ENCODE measurements around the gene TWF2. TPM values are rescaled to one million over a fixed set of nuclear protein-coding genes. Genes with fewer than 3 reads are reported as not detected.

TWF2 gene
- polyA plus RNA-seq, 3 donors: 141 to 199 (median 176) TPM

- TF ChIP-seq CTCF (IDR thresholded peaks at IDR 0.05): no peak
- no peak overlapping the region for H3K4me3 ChIP-seq (replicated peaks in 1 of 3; ENCODE audit: low read depth in 2 of 3, low read length in 3 of 3)
- Mint-ChIP-seq H3K27me3 (ENCODE audit: low read depth in 3 of 3) (peaks cover 0 to 3% (median 0%) of the 10 kb centered on the region in 3 donors), H3K36me3 (peaks cover 80 to 83% of the 10 kb centered on the region in 2 donors), H3K4me3 (no peak overlapping the region), H3K27ac (peak overlapping the region in 3 of 7 donors; percentile 43 to 73 (median 51)), H3K9me3 (no peaks in the 10 kb centered on the region), H3K4me1 (peaks cover 51% of the 10 kb centered on the region)
- DNase-seq: no peak
- H3K79me2 ChIP-seq (ENCODE audit: insufficient read depth, low read length): peaks cover 24% of the 10 kb centered on the region
- no peak overlapping the region for H3K4me2 ChIP-seq (replicated peaks; ENCODE audit: extremely low read depth, low read length, poor library complexity, severe bottlenecking)
- no peak overlapping the region for H2AFZ ChIP-seq (ENCODE audit: insufficient read depth, low read depth, low read length, poor library complexity, severe bottlenecking)
- H3K9me3 ChIP-seq (replicated peaks in 1 of 2; ENCODE audit: control insufficient read depth in 1 of 2, insufficient read depth in 1 of 2, low read length in 2 of 2): no peaks in the 10 kb centered on the region
- peaks cover 71 to 76% of the 10 kb centered on the region in 2 donors for H3K36me3 ChIP-seq (replicated peaks in 1 of 2; ENCODE audit: control insufficient read depth in 1 of 2, insufficient read depth in 2 of 2, low read length in 2 of 2)
- H3K4me1 ChIP-seq (ENCODE audit: control insufficient read depth in 1 of 2, insufficient read depth in 2 of 2, low read length in 2 of 2): peaks cover 40 to 41% of the 10 kb centered on the region in 2 donors
- intact Hi-C loops (cut with micrococcal nuclease): loop anchor here in 1 of 2 donors (5.0 kb wide), 1 partner anchor 56 kb away; no protein-coding TSS in a partner anchor
- no peak overlapping the region for H3K9ac ChIP-seq (ENCODE audit: insufficient read depth, low read length, poor library complexity, severe bottlenecking)
- peaks cover 3% of the 10 kb centered on the region for H4K20me1 ChIP-seq (ENCODE audit: insufficient read depth, low read length)
- WGBS (ENCODE audit: insufficient coverage): 98% methylated on average over 5 of the region's 8 CpGs
- no peaks in the 10 kb centered on the region for H3K27me3 ChIP-seq (ENCODE audit: control insufficient read depth in 2 of 2, insufficient read depth in 2 of 2, low read length in 2 of 2)
- H3K27ac ChIP-seq (ENCODE audit: low read depth in 1 of 2, low read length in 2 of 2): no peak overlapping the region
Measured at GRCh38 chr3:52213005-52213404, 26.0 kb downstream of the TWF2 start.

- H3K4me1 Mint-ChIP-seq: peaks cover 36% of the 10 kb centered on the region
- Histone ChIP-seq H3K4me1 (ENCODE audit: control insufficient read depth in 1 of 2, insufficient read depth in 2 of 2, low read length in 2 of 2) (peaks cover 23 to 25% of the 10 kb centered on the region in 2 donors), H3K79me2 (ENCODE audit: insufficient read depth, low read length) (peaks cover 33% of the 10 kb centered on the region), H4K20me1 (ENCODE audit: insufficient read depth, low read length) (peaks cover 3% of the 10 kb centered on the region), H3K4me2 (replicated peaks; ENCODE audit: extremely low read depth, low read length, poor library complexity, severe bottlenecking) (peak overlapping the region; percentile 50), H3K36me3 (replicated peaks in 1 of 2; ENCODE audit: control insufficient read depth in 1 of 2, insufficient read depth in 2 of 2, low read length in 2 of 2) (peaks cover 83 to 92% of the 10 kb centered on the region in 2 donors), H3K4me3 (replicated peaks in 1 of 3; ENCODE audit: low read depth in 2 of 3, low read length in 3 of 3) (peak overlapping the region in 1 of 3 experiments; percentile 48), H3K9me3 (replicated peaks in 1 of 2; ENCODE audit: control insufficient read depth in 1 of 2, insufficient read depth in 1 of 2, low read length in 2 of 2) (no peaks in the 10 kb centered on the region), H2AFZ (ENCODE audit: insufficient read depth, low read depth, low read length, poor library complexity, severe bottlenecking) (no peak overlapping the region), H3K27ac (ENCODE audit: low read depth in 1 of 2, low read length in 2 of 2) (peak overlapping the region in 1 of 2 donors; percentile 77), H3K9ac (ENCODE audit: insufficient read depth, low read length, poor library complexity, severe bottlenecking) (no peak overlapping the region), H3K27me3 (ENCODE audit: control insufficient read depth in 2 of 2, insufficient read depth in 2 of 2, low read length in 2 of 2) (no peaks in the 10 kb centered on the region)
- peak overlapping the region; percentile 42 to 93 (median 87) for H3K27ac Mint-ChIP-seq
- DNase-seq: no peak
- no peaks in the 10 kb centered on the region for H3K9me3 Mint-ChIP-seq
- peaks cover 89 to 94% of the 10 kb centered on the region in 2 donors for H3K36me3 Mint-ChIP-seq
- intact Hi-C loops (cut with micrococcal nuclease): loop anchor here in 1 of 2 donors (5.0 kb wide), 1 partner anchor 54 kb away; no protein-coding TSS in a partner anchor
- H3K4me3 Mint-ChIP-seq: no peak overlapping the region
- 97% methylated on average over 16 of the region's 18 CpGs for WGBS (ENCODE audit: insufficient coverage)
- H3K27me3 Mint-ChIP-seq (ENCODE audit: low read depth in 3 of 3): peaks cover 0 to 3% (median 0%) of the 10 kb centered on the region in 3 donors
- no peak for TF ChIP-seq CTCF (IDR thresholded peaks at IDR 0.05)
Measured at GRCh38 chr3:52211268-52211891, 27.6 kb downstream of the TWF2 start.

Measured in CD14-positive monocyte (primary cell).